KMS-11 (cell line): Measurements from ENCODE around the gene CTNNA2.

Experiments
- H2AFZ ChIP-seq: fragments of 200-600 bp; sonication (generic); 2 replicates; pipeline ENCODE4 v1.6.1; 2016; ENCODE audit warnings: antibody characterized with exemption, mixed run types, low read depth
- H3K27ac ChIP-seq: fragments of 200-600 bp; sonication (generic); 2 replicates; pipeline ENCODE4 v1.6.1; 2016; ENCODE audit warnings: mild to moderate bottlenecking, mixed run types
- H3K27me3 ChIP-seq: fragments of 200-600 bp; sonication (generic); 2 replicates; pipeline ENCODE4 v1.6.1; 2017; ENCODE audit warnings: mild to moderate bottlenecking, low read depth, mixed run types, moderate library complexity; ENCODE audit not compliant: insufficient read depth
- H3K36me3 ChIP-seq: fragments of 200-600 bp; sonication (generic); 2 replicates; pipeline ENCODE4 v1.6.1; 2017; ENCODE audit warnings: mild to moderate bottlenecking, mixed run types; ENCODE audit not compliant: insufficient read depth
- H3K4me1 ChIP-seq: fragments of 200-600 bp; sonication (generic); 2 replicates; pipeline ENCODE4 v1.6.1; 2016; ENCODE audit warnings: mild to moderate bottlenecking, low read depth, mixed run types; ENCODE audit not compliant: poor library complexity, severe bottlenecking
- H3K4me2 ChIP-seq: fragments of 200-600 bp; sonication (generic); 2 replicates; pipeline ENCODE4 v1.7.0; 2016; ENCODE audit warnings: mild to moderate bottlenecking, mixed run types
- H3K4me3 ChIP-seq: fragments of 200-600 bp; sonication (generic); IDR thresholded peaks from 2 replicates; pipeline ENCODE4 v1.6.1; 2017; ENCODE audit warnings: low read depth, low read length, mixed read lengths; ENCODE audit not compliant: insufficient read depth
- H3K79me2 ChIP-seq: fragments of 200-600 bp; sonication (generic); 2 replicates; pipeline ENCODE4 v1.6.1; 2016; ENCODE audit warnings: low read depth, mixed run types; ENCODE audit not compliant: insufficient read depth
- H3K9ac ChIP-seq: fragments of 200-600 bp; sonication (generic); 2 replicates; pipeline ENCODE4 v1.6.1; 2016; ENCODE audit warnings: mild to moderate bottlenecking, mixed run types
- H4K20me1 ChIP-seq: fragments of 200-600 bp; sonication (generic); 2 replicates; pipeline ENCODE4 v1.6.1; 2016; ENCODE audit warnings: mild to moderate bottlenecking, mixed run types; ENCODE audit not compliant: insufficient read depth
- TF ChIP-seq, protein P1 (sequence below): fragments of 200-600 bp; sonication (generic); conservative IDR thresholded peaks from 2 replicates; pipeline ENCODE4 v1.6.1; 2017; ENCODE audit warnings: low read depth, mild to moderate bottlenecking, antibody characterized with exemption, low read length, moderate library complexity, mixed read lengths

The CTNNA2 gene

DNA sequence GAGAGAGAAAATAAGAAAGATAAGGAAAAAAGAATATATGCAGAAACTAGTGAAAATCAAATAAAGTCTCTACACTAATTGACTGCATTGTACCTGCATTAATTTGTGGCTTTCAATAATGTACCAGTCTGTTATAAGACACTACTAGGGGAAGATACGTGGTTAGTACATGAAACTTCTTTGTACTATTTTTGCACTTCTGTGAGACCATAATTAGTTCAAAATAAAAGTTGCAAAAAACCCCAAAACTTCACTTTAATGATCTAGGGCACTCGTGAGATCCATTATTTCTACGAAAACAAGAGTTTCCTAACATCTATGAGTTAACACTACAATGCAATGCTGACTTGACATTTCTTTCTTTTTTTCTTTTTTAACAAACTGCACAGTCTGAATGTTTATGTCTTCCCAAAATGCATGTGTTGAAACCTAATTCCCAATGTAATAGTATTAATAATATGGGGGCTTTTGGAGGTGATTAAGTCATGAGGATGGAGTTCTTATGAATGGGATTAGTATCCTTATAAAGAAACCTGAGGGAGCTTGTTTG, 954.5 kb downstream of the CTNNA2 start:
- no peak overlapping the region for H3K27ac ChIP-seq
- H3K36me3 ChIP-seq = no peaks in the 10 kb centered on the region
- no peaks in the 10 kb centered on the region for H3K27me3 ChIP-seq
- H4K20me1 ChIP-seq = no peaks in the 10 kb centered on the region
- H3K4me3 ChIP-seq = no peak overlapping the region
- H3K4me2 ChIP-seq = peak overlapping the region; percentile 1; the same call in 1 of the 2 replicates
- H3K79me2 ChIP-seq = no peaks in the 10 kb centered on the region
- TF ChIP-seq, protein P1, sequence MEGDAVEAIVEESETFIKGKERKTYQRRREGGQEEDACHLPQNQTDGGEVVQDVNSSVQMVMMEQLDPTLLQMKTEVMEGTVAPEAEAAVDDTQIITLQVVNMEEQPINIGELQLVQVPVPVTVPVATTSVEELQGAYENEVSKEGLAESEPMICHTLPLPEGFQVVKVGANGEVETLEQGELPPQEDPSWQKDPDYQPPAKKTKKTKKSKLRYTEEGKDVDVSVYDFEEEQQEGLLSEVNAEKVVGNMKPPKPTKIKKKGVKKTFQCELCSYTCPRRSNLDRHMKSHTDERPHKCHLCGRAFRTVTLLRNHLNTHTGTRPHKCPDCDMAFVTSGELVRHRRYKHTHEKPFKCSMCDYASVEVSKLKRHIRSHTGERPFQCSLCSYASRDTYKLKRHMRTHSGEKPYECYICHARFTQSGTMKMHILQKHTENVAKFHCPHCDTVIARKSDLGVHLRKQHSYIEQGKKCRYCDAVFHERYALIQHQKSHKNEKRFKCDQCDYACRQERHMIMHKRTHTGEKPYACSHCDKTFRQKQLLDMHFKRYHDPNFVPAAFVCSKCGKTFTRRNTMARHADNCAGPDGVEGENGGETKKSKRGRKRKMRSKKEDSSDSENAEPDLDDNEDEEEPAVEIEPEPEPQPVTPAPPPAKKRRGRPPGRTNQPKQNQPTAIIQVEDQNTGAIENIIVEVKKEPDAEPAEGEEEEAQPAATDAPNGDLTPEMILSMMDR = no peak
- H2AFZ ChIP-seq = no peak overlapping the region
- H3K4me1 ChIP-seq = peaks cover 17% of the 10 kb centered on the region
- H3K9ac ChIP-seq = no peak overlapping the region

GRCh38 chr2:80469428-80469827, 956.6 kb downstream of the CTNNA2 start:
- H3K9ac ChIP-seq = no peak overlapping the region
- no peaks in the 10 kb centered on the region for H3K79me2 ChIP-seq
- no peaks in the 10 kb centered on the region for H4K20me1 ChIP-seq
- H2AFZ ChIP-seq = no peak overlapping the region
- H3K36me3 ChIP-seq = no peaks in the 10 kb centered on the region
- H3K4me1 ChIP-seq = peaks cover 17% of the 10 kb centered on the region
- H3K4me2 ChIP-seq = no peak overlapping the region
- TF ChIP-seq, protein P1 = no peak
- no peaks in the 10 kb centered on the region for H3K27me3 ChIP-seq
- H3K4me3 ChIP-seq = no peak overlapping the region
- no peak overlapping the region for H3K27ac ChIP-seq

GRCh38 chr2:80473069-80473468, 960.2 kb downstream of the CTNNA2 start:
- Histone ChIP-seq H3K27me3 (no peaks in the 10 kb centered on the region), H3K9ac (no peak overlapping the region), H2AFZ (no peak overlapping the region), H3K36me3 (no peaks in the 10 kb centered on the region), H3K4me1 (peaks cover under 1% of the 10 kb centered on the region), H3K4me2 (no peak overlapping the region), H3K27ac (no peak overlapping the region), H3K79me2 (no peaks in the 10 kb centered on the region), H4K20me1 (no peaks in the 10 kb centered on the region), H3K4me3 (no peak overlapping the region)
- TF ChIP-seq, protein P1 = no peak

DNA sequence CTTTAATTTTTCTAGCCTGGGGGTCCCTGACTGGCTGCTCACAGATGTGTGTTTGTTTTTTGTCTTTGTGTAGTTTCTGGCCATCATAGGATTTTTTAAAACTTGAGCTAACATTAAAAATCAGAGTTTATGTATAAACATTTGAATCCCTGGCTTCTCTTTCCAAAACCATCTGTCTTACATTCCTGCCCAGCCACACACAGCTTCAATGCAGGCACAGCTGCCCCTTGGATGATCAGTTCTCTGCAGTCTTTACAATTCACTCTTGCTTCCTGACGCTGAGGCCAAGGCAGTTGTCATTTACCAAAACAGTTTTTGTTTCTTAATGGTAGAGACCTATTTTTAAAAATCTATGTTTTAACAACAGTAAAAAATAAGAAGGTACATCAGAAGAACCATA, 960.9 kb downstream of the CTNNA2 start:
- no peak overlapping the region for H3K27ac ChIP-seq
- no peak overlapping the region for H3K4me2 ChIP-seq
- TF ChIP-seq, protein P1 = no peak
- H3K79me2 ChIP-seq = no peaks in the 10 kb centered on the region
- no peaks in the 10 kb centered on the region for H3K27me3 ChIP-seq
- no peak overlapping the region for H2AFZ ChIP-seq
- no peak overlapping the region for H3K9ac ChIP-seq
- no peak overlapping the region for H3K4me3 ChIP-seq
- H4K20me1 ChIP-seq = no peaks in the 10 kb centered on the region
- H3K36me3 ChIP-seq = no peaks in the 10 kb centered on the region
- H3K4me1 ChIP-seq = no peaks in the 10 kb centered on the region
